Esophagus muscularis mucosa (tissue), 4 donors: Measurements from ENCODE around the gene CYP19A1. TPM values are rescaled to one million over a fixed set of nuclear protein-coding genes. Genes with fewer than 3 reads are reported as not detected.

Experiments used
- DNase-seq: peaks from one replicate; pipeline ENCODE4 v3.0.0-alpha.2; 2017; ENCODE audit errors: extremely low spot score
- H3K27ac ChIP-seq, 4 donors: fragments of 200-600 bp; sonication (generic); replicated peaks in 1 of 4; 1 replicate in 3 of 4; 2 replicates in 1 of 4; pipeline ENCODE4 v1.5.1; 2016 to 2019; ENCODE audit warnings: mild to moderate bottlenecking in 1 of 4
- H3K27me3 ChIP-seq, 4 donors: fragments of 200-600 bp; sonication (generic); one replicate each; pipeline versions ENCODE4 v1.5.1 to v1.6.0; 2016 to 2019
- H3K36me3 ChIP-seq, 4 donors: fragments of 200-600 bp; sonication (generic); one replicate each; pipeline ENCODE4 v1.5.1; 2016 to 2019
- H3K4me1 ChIP-seq, 4 donors: fragments of 200-600 bp; sonication (generic); one replicate each; pipeline ENCODE4 v1.5.1; 2016 to 2019
- H3K4me3 ChIP-seq, 4 donors: fragments of 200-600 bp; sonication (generic); 1 replicate in 2 of 4; 2 replicates in 2 of 4; pipeline ENCODE4 v1.5.1; 2016 to 2019; ENCODE audit warnings: mild to moderate bottlenecking in 4 of 4, moderate library complexity in 1 of 4
- H3K9me3 ChIP-seq, 4 donors: fragments of 200-600 bp; sonication (generic); 1 replicate in 3 of 4; 2 replicates in 1 of 4; pipeline ENCODE4 v1.5.1; 2016 to 2019
- CTCF ChIP-seq, 3 experiments: fragments of 200-600 bp in 2 of 3; fragments of 450-650 bp in 1 of 3; sonication (generic) in 2 of 3; IDR thresholded peaks; one replicate each; pipeline ENCODE4 v1.5.1; 2017 to 2019; ENCODE audit warnings: antibody characterized with exemption in 3 of 3, mild to moderate bottlenecking in 2 of 3, moderate library complexity in 1 of 3
- EP300 ChIP-seq: sonication (generic); formaldehyde crosslinking; IDR thresholded peaks from one replicate; pipeline ENCODE4 v1.6.1; 2017; ENCODE audit warnings: antibody characterized with exemption
- POLR2A ChIP-seq: fragments of 450-650 bp; IDR thresholded peaks from one replicate; pipeline ENCODE4 v1.6.1; 2017; ENCODE audit warnings: antibody characterized with exemption, moderate library complexity, mild to moderate bottlenecking, low read depth
- POLR2AphosphoS5 ChIP-seq, 2 donors: sonication (generic); formaldehyde crosslinking; IDR thresholded peaks; one replicate each; pipeline ENCODE4 v1.6.1; 2017; ENCODE audit warnings: antibody characterized with exemption in 2 of 2
- WGBS: methylation state at CpG from one replicate; pipeline ENCODE4 v1.1.5; 2018; 5-methylcytosine and 5-hydroxymethylcytosine counted together
- intact Hi-C: fragments of 100-400 bp; cut with DNase I; formaldehyde crosslinking; loops from one replicate; pipeline ENCODE4 v1.15.1; 2023
- small RNA-seq, 3 donors: library from RNA; depleted of rRNA; stranded (forward); fragments of <200 nt; gene quantifications; one replicate each; pipeline ENCODE3, GENCODE V24; 2016
- total RNA-seq, 4 donors: library from RNA; depleted of rRNA; stranded (reverse); fragments of >200 nt; gene quantifications; one replicate each; pipeline versions ENCODE4 v1.1.0 to v1.2.1, GENCODE V29; 2016

Gene CYP19A1
- total RNA-seq, 4 donors from 2014 or later = 1.5 to 3.5 (median 2.1) TPM; not detected in 1

- 67% methylated on average over 9 of the region's 9 CpGs for WGBS
- Histone ChIP-seq H3K27me3 (no peaks in the 10 kb centered on the region), H3K36me3 (no peaks in the 10 kb centered on the region)
Observed at GRCh38 chr15:51163843-51164242, 174.6 kb downstream of the CYP19A1 start.

GRCh38 chr15:51162865-51163762 lies 175.3 kb downstream of the CYP19A1 start:
- peak; percentile 92 for DNase-seq
- Histone ChIP-seq H3K27me3 (no peaks in the 10 kb centered on the region), H3K36me3 (no peaks in the 10 kb centered on the region), H3K27ac (no peak overlapping the region), H3K4me1 (peaks cover 4 to 14% (median 10%) of the 10 kb centered on the region in 4 donors), H3K9me3 (no peaks in the 10 kb centered on the region), H3K4me3 (peak overlapping the region; percentile 23 to 28 (median 26))
- intact Hi-C loops = loop anchor here (2.0 to 10.0 kb wide), 4 partner anchors 30 to 239 kb away; no protein-coding TSS in a partner anchor
- TF ChIP-seq CTCF (IDR thresholded peaks at IDR 0.05) = peak in 2 of 3 experiments; percentile 90 to 95
- peak in 1 of 2 donors; percentile 21 for TF ChIP-seq POLR2AphosphoS5 (IDR thresholded peaks at IDR 0.05)
- TF ChIP-seq POLR2A = no peak
- WGBS = 10% methylated on average over 8 of the region's 8 CpGs

More at GRCh38 chr15:51163843-51164242, 174.6 kb downstream of the CYP19A1 start:
- TF ChIP-seq EP300 (no peak), CTCF (IDR thresholded peaks at IDR 0.05) (no peak), POLR2AphosphoS5 (IDR thresholded peaks at IDR 0.05) (no peak), POLR2A (no peak)
- intact Hi-C loops = loop anchor here (2.0 to 10.0 kb wide), 4 partner anchors 29 to 238 kb away; no protein-coding TSS in a partner anchor
- DNase-seq = no peak
- Histone ChIP-seq H3K4me3 (no peak overlapping the region), H3K9me3 (no peaks in the 10 kb centered on the region), H3K27ac (no peak overlapping the region), H3K4me1 (peaks cover 4 to 14% (median 10%) of the 10 kb centered on the region in 4 donors)

- H3K27me3 ChIP-seq = no peaks in the 10 kb centered on the region
- intact Hi-C loops = loop anchor here (2.0 to 10.0 kb wide), 4 partner anchors 31 to 241 kb away; no protein-coding TSS in a partner anchor
- H3K27ac ChIP-seq = no peak overlapping the region
- no peaks in the 10 kb centered on the region for H3K36me3 ChIP-seq
- peaks cover 4 to 14% (median 10%) of the 10 kb centered on the region in 4 donors for H3K4me1 ChIP-seq
- 97% methylated on average over 3 of the region's 3 CpGs for WGBS
- TF ChIP-seq POLR2A (no peak), POLR2AphosphoS5 (IDR thresholded peaks at IDR 0.05) (no peak)
- DNase-seq = peak; percentile 77
- no peaks in the 10 kb centered on the region for H3K9me3 ChIP-seq
- no peak overlapping the region for H3K4me3 ChIP-seq
Observed at GRCh38 chr15:51161491-51162220, 176.7 kb downstream of the CYP19A1 start.

- H3K27me3 ChIP-seq = no peaks in the 10 kb centered on the region
- intact Hi-C loops = loop anchor here (5.0 to 10.0 kb wide), 3 partner anchors 114 to 242 kb away; no protein-coding TSS in a partner anchor
- DNase-seq = peak; percentile 57
- no peaks in the 10 kb centered on the region for H3K36me3 ChIP-seq
- WGBS = 75% methylated on average over 7 of the region's 7 CpGs
- TF ChIP-seq CTCF (IDR thresholded peaks at IDR 0.05) (no peak), POLR2AphosphoS5 (IDR thresholded peaks at IDR 0.05) (no peak), EP300 (no peak), POLR2A (no peak)
- no peak overlapping the region for H3K27ac ChIP-seq
- peaks cover 4 to 16% (median 10%) of the 10 kb centered on the region in 4 donors for H3K4me1 ChIP-seq
- no peaks in the 10 kb centered on the region for H3K9me3 ChIP-seq
- no peak overlapping the region for H3K4me3 ChIP-seq
Observed at GRCh38 chr15:51160484-51160883, 177.9 kb downstream of the CYP19A1 start.

Small RNA genes lying within 50 kb of the gene (small RNA-seq; reads per million reads assigned to genes)
- 0 reads per million in 3 donors for gene AC020891.4
- 0 reads per million in 3 donors for gene MIR4713
- 0 to 0.17 (median 0) reads per million in 3 donors for gene MIR7973-1

Other genes starting within 250 kb of the CYP19A1 start
- 10 to 100 TPM; 13.4 to 26.4 (median 15.6) TPM for gene TNFAIP8L3, start 243.7 kb downstream of the CYP19A1 start, total RNA-seq
- gene GLDN, start 3.1 kb upstream of the CYP19A1 start, total RNA-seq = 1 to 10 TPM; 2.2 to 9.9 (median 4.3) TPM